Measurements from ENCODE around the gene RPL31.

RPL31 gene

GRCh38 chr2:100975521-100975785 is 26.6 kb upstream of the RPL31 start:
- Histone ChIP-seq H3K36me3 (no peaks in the 10 kb centered on the region), H3K9me3 (no peaks in the 10 kb centered on the region), H3K27me3 (peaks cover 8% of the 10 kb centered on the region), H3K4me1 (ENCODE audit: control insufficient read depth in 1 of 2, insufficient read depth in 1 of 2, low read depth in 1 of 2, low read length in 1 of 2) (no peaks in the 10 kb centered on the region), H3K4me3 (ENCODE audit: low read depth in 1 of 2, low read length in 1 of 2) (no peak overlapping the region), H3K27ac (no peak overlapping the region)
- no peak for TF ChIP-seq CTCF (IDR thresholded peaks at IDR 0.05)

DNA sequence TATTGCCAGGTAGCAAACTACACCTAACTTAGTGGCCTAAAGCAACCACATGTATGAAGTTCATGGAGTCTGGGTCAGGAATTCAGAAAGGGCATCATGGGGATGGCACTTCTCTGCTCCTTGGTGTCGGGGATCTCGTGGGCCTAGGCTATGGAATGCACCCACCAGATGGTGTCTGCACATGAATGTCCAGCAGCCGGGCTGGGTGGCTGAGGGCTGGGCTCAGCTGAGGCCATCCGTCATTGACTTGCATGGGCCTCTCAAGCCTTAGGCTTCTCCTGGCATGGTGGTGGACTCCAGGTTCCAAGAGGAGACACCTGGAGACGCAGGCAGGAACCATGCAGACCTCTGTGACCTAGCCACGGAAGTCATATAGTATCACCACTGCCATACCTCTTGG is 26.0 kb upstream of the RPL31 start:
- no peaks in the 10 kb centered on the region for H3K9me3 ChIP-seq
- H3K4me1 ChIP-seq (ENCODE audit: control insufficient read depth in 1 of 2, insufficient read depth in 1 of 2, low read depth in 1 of 2, low read length in 1 of 2): no peaks in the 10 kb centered on the region
- no peak overlapping the region for H3K4me3 ChIP-seq (ENCODE audit: low read depth in 1 of 2, low read length in 1 of 2)
- no peak for TF ChIP-seq CTCF (IDR thresholded peaks at IDR 0.05)
- no peak overlapping the region for H3K27ac ChIP-seq
- no peaks in the 10 kb centered on the region for H3K36me3 ChIP-seq
- H3K27me3 ChIP-seq: peaks cover 8% of the 10 kb centered on the region

DNA sequence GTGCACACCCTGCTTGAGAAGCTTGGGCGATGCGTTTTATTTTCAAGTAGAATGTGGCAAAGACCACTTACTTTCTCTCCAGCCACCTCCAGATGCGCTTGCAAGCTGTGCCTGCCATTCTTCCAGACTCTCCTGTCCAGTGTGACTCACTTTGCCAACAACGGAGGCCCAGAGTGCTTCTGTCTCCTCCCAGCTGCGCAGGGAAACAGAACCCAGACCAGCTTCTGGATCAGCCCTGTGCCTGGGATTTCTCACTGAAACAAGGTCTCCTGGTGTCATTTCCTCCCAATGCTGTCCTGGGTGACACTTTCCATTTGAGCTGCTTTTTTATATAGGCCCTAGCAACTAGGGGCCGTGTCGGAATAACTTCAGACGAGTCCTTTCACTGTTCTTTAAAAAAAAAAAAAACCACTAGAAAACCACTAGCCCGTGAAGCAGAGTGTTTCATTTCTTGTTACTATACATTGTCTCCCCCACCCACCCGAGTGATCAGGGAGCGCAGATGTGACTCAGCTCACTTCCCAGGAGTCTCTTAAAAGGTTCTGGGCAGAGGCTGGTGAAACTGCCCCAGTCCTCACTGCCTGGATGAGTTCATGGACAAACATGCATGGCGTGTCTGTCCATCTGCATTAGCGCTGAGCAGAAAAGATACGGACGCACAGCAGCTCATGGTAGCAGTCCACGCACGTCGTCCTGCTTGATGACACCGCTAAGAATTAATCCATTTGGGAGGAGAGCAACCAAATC is 25.3 kb upstream of the RPL31 start:
- peaks cover 8% of the 10 kb centered on the region for H3K27me3 ChIP-seq
- H3K36me3 ChIP-seq: no peaks in the 10 kb centered on the region
- TF ChIP-seq CTCF (IDR thresholded peaks at IDR 0.05): no peak
- H3K9me3 ChIP-seq: no peaks in the 10 kb centered on the region
- no peaks in the 10 kb centered on the region for H3K4me1 ChIP-seq (ENCODE audit: control insufficient read depth in 1 of 2, insufficient read depth in 1 of 2, low read depth in 1 of 2, low read length in 1 of 2)
- H3K27ac ChIP-seq: no peak overlapping the region
- no peak overlapping the region for H3K4me3 ChIP-seq (ENCODE audit: low read depth in 1 of 2, low read length in 1 of 2)

GRCh38 chr2:100977511-100977910 is 24.6 kb upstream of the RPL31 start:
- H3K36me3 ChIP-seq: no peaks in the 10 kb centered on the region
- H3K27ac ChIP-seq: no peak overlapping the region

GRCh38 chr2:100978582-100979191 is 23.4 kb upstream of the RPL31 start:
- Histone ChIP-seq H3K9me3 (no peaks in the 10 kb centered on the region), H3K36me3 (no peaks in the 10 kb centered on the region), H3K4me3 (ENCODE audit: low read depth in 1 of 2, low read length in 1 of 2) (no peak overlapping the region), H3K27me3 (peaks cover 8% of the 10 kb centered on the region), H3K27ac (no peak overlapping the region), H3K4me1 (ENCODE audit: control insufficient read depth in 1 of 2, insufficient read depth in 1 of 2, low read depth in 1 of 2, low read length in 1 of 2) (no peaks in the 10 kb centered on the region)
- no peak for TF ChIP-seq CTCF (IDR thresholded peaks at IDR 0.05)

More at GRCh38 chr2:100977511-100977910, 24.6 kb upstream of the RPL31 start:
- H3K27me3 ChIP-seq: peaks cover 8% of the 10 kb centered on the region
- no peak for TF ChIP-seq CTCF (IDR thresholded peaks at IDR 0.05)
- no peaks in the 10 kb centered on the region for H3K4me1 ChIP-seq (ENCODE audit: control insufficient read depth in 1 of 2, insufficient read depth in 1 of 2, low read depth in 1 of 2, low read length in 1 of 2)
- H3K4me3 ChIP-seq (ENCODE audit: low read depth in 1 of 2, low read length in 1 of 2): no peak overlapping the region
- no peaks in the 10 kb centered on the region for H3K9me3 ChIP-seq

All from neutrophil (primary cell).